Activated CD8-positive, alpha-beta memory T cell treated with anti-CD3 and anti-CD28 coated beads for 36 hours (primary cell): ENCODE data around the gene AP2B1. TPM values are rescaled to one million over a fixed set of nuclear protein-coding genes. Genes with fewer than 3 reads are reported as not detected.
"Not testable (repeated sequence)": the region's sequence is repeated elsewhere in the genome, so short reads cannot be mapped to it uniquely, and the experiment has no call there.

Experiments
- CTCF ChIA-PET: fragments of 350-600 bp; sonication (Branson Sonifier 250); formaldehyde crosslinking; loops from one replicate; lab custom pipeline; 2021; ENCODE audit warnings: antibody characterized with exemption; lab: Charles Lee
- POLR2A ChIA-PET: fragments of 350-600 bp; sonication (Branson Sonifier 250); formaldehyde crosslinking; loops from one replicate; lab custom pipeline; 2021; ENCODE audit warnings: antibody characterized with exemption; lab: Charles Lee
- total RNA-seq, 2 experiments: library from RNA; stranded (reverse); gene quantifications; one replicate each; pipeline ENCODE4 v1.2.3, GENCODE V29; 2021

Gene AP2B1
- total RNA-seq, 2 experiments from 2014 or later: 162 to 163 TPM

DNA sequence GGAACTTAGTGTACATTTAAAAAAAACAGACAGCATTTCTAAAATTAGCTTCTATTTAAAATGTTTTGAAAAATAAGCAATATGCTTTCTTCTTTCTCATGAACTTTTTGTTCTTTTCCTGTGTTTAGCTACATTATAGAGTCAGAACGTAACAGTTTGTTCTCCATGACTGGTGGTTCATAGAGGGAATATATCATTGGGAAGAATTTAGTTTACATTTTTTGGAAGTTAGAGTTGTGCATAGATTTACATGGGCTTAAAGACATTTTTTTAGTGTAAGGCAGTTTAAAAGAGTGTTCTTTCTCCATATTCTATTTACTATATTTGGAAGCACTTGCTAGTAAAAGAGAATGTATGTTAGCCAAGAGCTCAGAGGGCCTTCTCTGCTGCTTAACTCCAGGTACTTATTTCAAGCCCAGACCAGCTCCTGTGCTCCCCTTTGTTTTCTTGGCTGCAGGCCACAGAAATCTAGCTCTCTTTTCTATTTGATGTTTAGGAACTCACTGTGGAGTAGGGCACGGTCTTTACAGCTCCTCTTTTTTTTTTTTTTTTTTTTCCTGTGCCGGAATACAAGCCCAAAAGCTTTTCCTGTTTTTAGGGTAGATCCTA is 20.2 kb downstream of the AP2B1 start:
- POLR2A ChIA-PET: interaction anchor here (0.6 to 0.7 kb wide), 4 partner anchors 9 to 292 kb away, joined by 3 to 9 read pairs (median 4); no protein-coding TSS in a partner anchor
- CTCF ChIA-PET: interaction anchor here (0.7 to 1.2 kb wide), 2 partner anchors 12 to 136 kb away, joined by 3 read pairs; no protein-coding TSS in a partner anchor

- ChIA-PET CTCF (no interaction called here), POLR2A (no interaction called here)
Measured at GRCh38 chr17:35609831-35610230, 22.7 kb downstream of the AP2B1 start.

- CTCF ChIA-PET: interaction anchor here (1.2 to 1.8 kb wide), 3 partner anchors 12 to 137 kb away, joined by 3 to 7 read pairs (median 3); partner anchors contain the start of gene AP2B1
- POLR2A ChIA-PET: not testable (repeated sequence)
Measured at GRCh38 chr17:35610746-35611145, 23.6 kb downstream of the AP2B1 start.

- ChIA-PET POLR2A (no interaction called here), CTCF (interaction anchor here (0.7 to 1.8 kb wide), 4 partner anchors 10 to 135 kb away, joined by 3 to 11 read pairs (median 6); no protein-coding TSS in a partner anchor)
Measured at GRCh38 chr17:35612924-35613521, 25.9 kb downstream of the AP2B1 start.

DNA sequence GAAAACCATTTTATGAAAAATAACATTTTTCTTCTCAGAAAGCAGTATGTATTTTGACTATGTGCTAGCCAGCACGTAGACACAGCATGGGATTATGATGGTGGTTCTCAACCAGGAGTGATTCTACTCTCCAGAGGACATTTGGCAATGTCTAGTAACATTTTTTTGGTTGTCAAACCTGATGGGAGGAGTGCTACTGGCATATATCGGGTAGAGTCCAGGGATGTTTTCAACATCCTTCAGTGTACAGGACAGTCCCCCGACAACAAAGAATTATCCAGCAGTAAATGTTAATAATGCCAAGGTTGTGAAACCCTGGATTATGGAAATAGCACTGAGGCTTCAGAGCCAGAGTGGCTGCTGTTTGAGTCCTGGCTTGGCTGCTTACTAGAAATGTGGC is 27.7 kb downstream of the AP2B1 start:
- POLR2A ChIA-PET: interaction anchor here (0.5 kb wide), 1 partner anchor 201 kb away, joined by 4 read pairs; no protein-coding TSS in a partner anchor
- CTCF ChIA-PET: interaction anchor here (0.8 kb wide), 1 partner anchor 133 kb away, joined by 3 read pairs; no protein-coding TSS in a partner anchor

GRCh38 chr17:35616536-35616935 is 29.4 kb downstream of the AP2B1 start:
- POLR2A ChIA-PET: no interaction called here

GRCh38 chr17:35617505-35617904 is 30.4 kb downstream of the AP2B1 start:
- ChIA-PET POLR2A (no interaction called here), CTCF (interaction anchor here (1.3 kb wide), 1 partner anchor 130 kb away, joined by 3 read pairs; no protein-coding TSS in a partner anchor)

More at GRCh38 chr17:35616536-35616935, 29.4 kb downstream of the AP2B1 start:
- CTCF ChIA-PET: interaction anchor here (0.6 to 1.3 kb wide), 3 partner anchors 71 to 130 kb away, joined by 3 to 7 read pairs (median 4); no protein-coding TSS in a partner anchor

DNA sequence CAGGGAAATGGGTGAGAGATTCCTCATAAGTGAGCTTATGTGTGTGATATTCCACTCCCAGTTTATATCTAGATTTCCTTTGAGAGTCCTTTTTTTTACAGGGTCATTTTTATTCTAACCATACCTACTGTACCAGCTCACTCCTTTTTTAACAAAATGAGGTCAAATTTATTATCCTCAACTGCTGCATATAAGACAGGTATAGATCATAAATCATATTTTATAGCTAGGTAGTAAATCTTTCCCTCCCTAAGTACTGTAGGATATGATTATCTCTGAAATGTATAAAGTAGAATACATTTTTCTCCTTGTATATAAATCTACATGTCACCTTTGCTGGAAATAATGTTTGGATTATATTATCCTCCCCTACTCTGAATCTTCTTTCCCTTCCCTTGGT is 31.5 kb downstream of the AP2B1 start:
- POLR2A ChIA-PET: no interaction called here
- CTCF ChIA-PET: interaction anchor here (2.0 kb wide), 1 partner anchor 129 kb away, joined by 6 read pairs; no protein-coding TSS in a partner anchor

GRCh38 chr17:35621768-35622167 is 34.6 kb downstream of the AP2B1 start:
- POLR2A ChIA-PET: no interaction called here
- CTCF ChIA-PET: no interaction called here

DNA sequence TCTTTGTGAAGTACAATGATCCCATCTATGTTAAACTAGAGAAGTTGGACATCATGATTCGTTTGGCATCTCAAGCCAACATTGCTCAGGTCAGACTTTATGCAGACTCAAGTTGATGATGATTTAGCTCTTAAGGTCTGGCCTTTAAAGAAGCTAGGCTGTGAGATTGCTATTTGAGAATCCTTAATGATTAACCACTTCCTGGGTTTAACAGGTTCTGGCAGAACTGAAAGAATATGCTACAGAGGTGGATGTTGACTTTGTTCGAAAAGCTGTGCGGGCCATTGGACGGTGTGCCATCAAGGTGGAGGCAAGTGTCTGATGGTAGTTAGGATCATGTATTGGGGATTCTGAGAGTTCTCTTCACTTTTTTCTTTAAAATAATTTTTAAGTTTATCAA is 40.3 kb downstream of the AP2B1 start:
- CTCF ChIA-PET: no interaction called here
- POLR2A ChIA-PET: no interaction called here

GRCh38 chr17:35630530-35631148 is 43.5 kb downstream of the AP2B1 start:
- POLR2A ChIA-PET: no interaction called here
- CTCF ChIA-PET: interaction anchor here (0.6 kb wide), 1 partner anchor 48 kb away, joined by 3 read pairs; no protein-coding TSS in a partner anchor

- ChIA-PET POLR2A (no interaction called here), CTCF (no interaction called here)
Measured at GRCh38 chr17:35641032-35641431, 53.9 kb downstream of the AP2B1 start.

DNA sequence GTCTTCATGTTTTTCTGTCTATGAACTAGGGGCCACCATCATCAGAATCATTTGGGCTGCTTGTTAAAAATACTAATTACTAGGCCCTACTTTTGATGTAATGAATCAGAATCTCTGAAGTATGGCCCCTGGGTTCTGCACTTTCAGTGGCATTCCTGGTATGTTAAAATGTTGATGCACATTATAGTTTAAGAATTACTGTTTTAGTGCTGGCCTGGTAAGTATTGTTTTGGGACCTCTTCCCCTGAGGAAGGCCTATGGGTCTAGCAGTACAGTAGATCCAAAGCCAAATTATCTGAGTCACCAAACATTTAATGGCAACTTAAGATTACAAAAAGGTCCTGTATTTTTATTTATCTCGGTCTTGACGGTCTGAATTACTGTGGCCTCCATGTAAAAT is 58.8 kb downstream of the AP2B1 start:
- CTCF ChIA-PET: no interaction called here
- POLR2A ChIA-PET: no interaction called here

- ChIA-PET POLR2A (interaction anchor here (0.5 to 0.6 kb wide), 2 partner anchors 175 to 1673 kb away, joined by 3 to 8 read pairs; no protein-coding TSS in a partner anchor), CTCF (no interaction called here)
Measured at GRCh38 chr17:35651467-35651866, 64.3 kb downstream of the AP2B1 start.

- POLR2A ChIA-PET: no interaction called here
- CTCF ChIA-PET: no interaction called here
Measured at GRCh38 chr17:35653619-35654361, 66.7 kb downstream of the AP2B1 start.

DNA sequence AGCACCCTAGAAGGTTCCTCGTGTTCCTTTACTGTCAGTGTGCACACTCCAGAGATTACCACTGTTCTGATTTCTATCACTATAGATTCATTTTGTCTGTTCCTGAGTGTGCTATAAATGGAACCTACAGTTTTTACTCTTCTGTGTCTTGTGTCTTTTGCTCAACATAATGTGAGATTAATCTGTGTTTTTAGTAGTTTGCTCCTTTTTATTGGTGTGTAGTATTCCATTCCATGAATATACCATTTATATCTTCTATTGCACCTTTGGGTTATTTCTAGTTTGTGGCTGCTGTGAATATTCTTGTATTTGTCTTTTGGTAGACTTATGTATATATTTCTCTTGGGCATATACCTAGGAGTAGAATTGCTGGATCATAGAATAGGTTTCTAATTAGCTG is 68.2 kb downstream of the AP2B1 start:
- ChIA-PET CTCF (no interaction called here), POLR2A (no interaction called here)

DNA sequence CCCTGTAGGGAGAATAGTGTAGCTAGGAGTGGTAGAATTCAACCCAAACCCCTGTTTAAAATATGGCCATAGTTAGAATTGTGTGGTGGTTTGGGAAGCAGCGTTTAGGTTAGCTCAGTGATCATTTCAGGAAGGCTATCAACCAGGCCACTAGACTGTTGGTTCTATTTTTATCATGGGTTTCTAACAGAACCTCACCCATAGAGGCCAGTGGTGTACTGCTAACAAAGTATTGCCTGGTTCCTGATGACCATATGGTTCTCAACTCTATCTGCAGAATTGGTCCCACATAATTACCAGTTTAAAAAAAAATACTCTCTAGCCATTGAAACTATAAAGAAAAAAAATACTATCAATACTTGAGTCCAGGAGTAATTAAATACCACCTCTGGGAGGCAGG is 73.8 kb downstream of the AP2B1 start:
- CTCF ChIA-PET: interaction anchor here (0.7 kb wide), 1 partner anchor 73 kb away, joined by 6 read pairs; no protein-coding TSS in a partner anchor
- POLR2A ChIA-PET: no interaction called here

GRCh38 chr17:35664685-35665084 is 77.6 kb downstream of the AP2B1 start:
- ChIA-PET POLR2A (no interaction called here), CTCF (interaction anchor here (0.6 kb wide), 1 partner anchor 95 kb away, joined by 3 read pairs; no protein-coding TSS in a partner anchor)

DNA sequence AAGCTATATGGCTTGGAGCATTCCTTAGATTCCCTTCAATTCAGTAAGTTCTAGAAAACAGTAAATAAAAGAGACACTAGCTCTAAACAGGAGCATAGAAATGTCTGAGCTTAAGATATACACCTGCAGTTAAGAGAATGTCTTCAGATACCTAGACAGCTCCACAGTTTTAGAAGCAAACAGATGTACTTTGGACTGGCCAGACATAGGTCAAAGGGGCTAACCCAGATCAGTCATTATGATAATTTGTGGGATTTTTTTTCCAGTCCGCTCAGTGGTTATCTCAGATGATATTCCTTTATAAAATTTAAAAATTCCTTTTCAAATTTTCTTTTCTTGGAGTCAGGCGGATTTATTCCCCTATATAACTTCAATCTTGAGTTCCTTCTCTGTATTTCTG is 78.5 kb downstream of the AP2B1 start:
- ChIA-PET POLR2A (no interaction called here), CTCF (interaction anchor here (1.7 kb wide), 1 partner anchor 98 kb away, joined by 5 read pairs; no protein-coding TSS in a partner anchor)
